KG1 (cell line): Measurements from ENCODE around the gene TTYH2.
A peak's percentile ranks its signal among the peaks of the same experiment; 100 is the strongest.

ENCODE experiments used
- DNase-seq: peaks from one replicate; lab custom pipeline; 2025; lab: John Stamatoyannopoulos, UW

TTYH2 gene

GRCh38 chr17:74295625-74296547, 82.5 kb downstream of the TTYH2 start:
- no peak for DNase-seq

GRCh38 chr17:74296548-74296936, 83.2 kb downstream of the TTYH2 start:
- DNase-seq = no peak

- DNase-seq = no peak
Measured at GRCh38 chr17:74297941-74298340, 84.6 kb downstream of the TTYH2 start.

GRCh38 chr17:74298778-74299177, 85.4 kb downstream of the TTYH2 start:
- DNase-seq = no peak

GRCh38 chr17:74299226-74300009, 86.0 kb downstream of the TTYH2 start:
- no peak for DNase-seq

GRCh38 chr17:74303305-74303704, 89.9 kb downstream of the TTYH2 start:
- no peak for DNase-seq

GRCh38 chr17:74304184-74304583, 90.8 kb downstream of the TTYH2 start:
- DNase-seq = no peak

GRCh38 chr17:74305865-74306654, 92.7 kb downstream of the TTYH2 start:
- peak; percentile 36 for DNase-seq

GRCh38 chr17:74307984-74308773, 94.8 kb downstream of the TTYH2 start:
- peak; percentile 33 for DNase-seq

- DNase-seq = no peak
Measured at GRCh38 chr17:74309902-74310301, 96.5 kb downstream of the TTYH2 start.
